ENCODE results near the gene SYAP1. TPM values are rescaled to one million over a fixed set of nuclear protein-coding genes. Genes with fewer than 3 reads are reported as not detected.
"Not testable (repeated sequence)": the region's sequence is repeated elsewhere in the genome, so short reads cannot be mapped to it uniquely, and the experiment has no call there.

Gene SYAP1
- total RNA-seq, 2 experiments from 2014 or later: 13.0 to 13.9 TPM

DNA sequence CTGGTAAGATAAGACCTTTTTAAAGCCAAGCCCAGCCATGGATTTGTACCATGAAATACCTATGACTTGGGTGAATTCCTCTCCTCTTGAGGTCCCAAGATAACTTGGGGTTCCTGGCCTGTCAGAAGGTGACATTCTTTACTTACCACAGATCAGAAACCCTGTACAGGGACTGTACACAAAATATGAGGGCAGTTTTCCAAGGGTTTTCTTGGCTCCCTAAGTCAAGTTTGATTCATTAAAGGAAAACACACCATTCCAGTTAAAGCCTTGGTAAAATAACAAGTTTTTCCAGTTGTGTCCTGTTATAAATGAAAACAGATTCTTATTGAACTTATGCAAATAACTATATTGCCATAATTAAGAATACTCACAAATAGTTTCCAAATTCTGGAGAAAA, 8.2 kb downstream of the SYAP1 start:
- Mint-ChIP-seq H3K27ac (no peak overlapping the region), H3K27me3 (ENCODE audit: low read depth) (no peaks in the 10 kb centered on the region), H3K4me3 (no peak overlapping the region), H3K4me1 (ENCODE audit: low read depth) (peaks cover 1% of the 10 kb centered on the region), H3K9me3 (ENCODE audit: insufficient read depth) (no peaks in the 10 kb centered on the region), H3K36me3 (ENCODE audit: low read depth) (peaks cover 12% of the 10 kb centered on the region)
- POLR2A ChIA-PET: no interaction called here
- ATAC-seq: no peak
- CTCF ChIA-PET: no interaction called here
- no peak for DNase-seq

DNA sequence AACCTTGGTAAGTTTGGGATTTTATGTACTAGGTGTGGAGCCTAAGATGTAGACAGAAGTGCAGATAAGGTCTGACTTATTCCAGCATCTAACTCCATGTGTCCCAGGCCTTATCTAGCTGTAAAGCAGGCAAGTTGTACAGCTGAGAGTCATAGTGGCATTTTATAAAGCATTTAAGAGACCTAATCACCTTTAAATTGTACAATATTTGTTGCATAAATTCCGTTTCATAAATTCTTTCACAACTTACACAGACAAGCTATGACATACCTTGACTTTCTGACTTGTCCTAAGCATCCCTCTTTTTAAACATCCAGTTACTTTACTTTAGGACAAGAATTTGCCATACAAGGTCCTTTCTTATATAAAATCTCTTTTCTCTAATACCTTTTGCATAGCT, 11.0 kb downstream of the SYAP1 start:
- Mint-ChIP-seq H3K9me3 (ENCODE audit: insufficient read depth) (no peaks in the 10 kb centered on the region), H3K27ac (no peak overlapping the region), H3K27me3 (ENCODE audit: low read depth) (no peaks in the 10 kb centered on the region), H3K4me3 (no peak overlapping the region), H3K4me1 (ENCODE audit: low read depth) (peaks cover 6% of the 10 kb centered on the region), H3K36me3 (ENCODE audit: low read depth) (peaks cover 13% of the 10 kb centered on the region)
- ChIA-PET POLR2A (interaction anchor here (1.4 kb wide), 1 partner anchor 11 kb away, joined by 5 read pairs; the partner anchor contains the start of gene SYAP1), CTCF (interaction anchor here (1.3 kb wide), 1 partner anchor 10 kb away, joined by 4 read pairs; the partner anchor contains the start of gene SYAP1)
- no peak for ATAC-seq
- no peak for DNase-seq

DNA sequence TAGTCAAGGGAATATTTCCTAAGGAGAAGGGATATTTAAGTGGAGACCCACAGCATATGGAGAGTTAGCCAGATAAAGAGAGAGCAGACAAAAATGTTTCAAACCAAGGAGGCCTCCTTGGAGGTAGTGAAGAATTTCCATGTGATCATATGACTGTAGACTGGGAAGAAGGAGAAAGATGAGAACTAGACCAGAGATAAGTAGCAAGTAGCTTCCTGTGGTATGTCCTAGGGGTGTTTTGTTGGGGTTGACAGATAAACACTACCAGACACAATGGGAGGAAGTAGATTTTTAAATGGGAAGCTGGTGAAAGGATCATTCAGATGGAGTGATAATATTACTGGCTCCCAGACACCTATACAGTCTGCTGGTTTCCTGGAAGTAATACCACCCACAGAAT, 13.6 kb downstream of the SYAP1 start:
- Mint-ChIP-seq H3K27me3 (ENCODE audit: low read depth) (no peaks in the 10 kb centered on the region), H3K36me3 (ENCODE audit: low read depth) (peaks cover 7% of the 10 kb centered on the region), H3K4me1 (ENCODE audit: low read depth) (peaks cover 6% of the 10 kb centered on the region), H3K9me3 (ENCODE audit: insufficient read depth) (no peaks in the 10 kb centered on the region), H3K4me3 (no peak overlapping the region), H3K27ac (no peak overlapping the region)
- ChIA-PET CTCF (no interaction called here), POLR2A (no interaction called here)
- ATAC-seq: no peak
- DNase-seq: no peak

DNA sequence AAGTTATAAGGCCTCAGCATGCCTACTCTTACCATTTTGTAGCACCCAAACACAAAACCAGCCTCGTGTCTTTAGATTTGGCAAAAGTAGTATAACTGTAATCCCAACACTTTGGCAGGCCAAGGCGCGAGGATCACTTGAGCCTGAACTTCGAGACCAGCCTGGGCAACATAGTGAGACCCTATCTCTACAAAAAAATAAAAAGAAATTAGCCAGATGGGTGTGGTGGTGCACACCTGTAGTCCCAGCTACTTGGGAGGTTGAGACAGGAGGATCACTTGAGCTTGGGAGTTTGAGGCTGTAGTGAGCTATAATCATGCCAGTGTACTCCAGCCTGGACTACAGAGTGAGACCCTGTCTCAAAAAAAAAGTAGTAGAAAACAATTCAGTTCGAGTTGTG, 17.6 kb downstream of the SYAP1 start:
- ATAC-seq (no peak), DNase-seq (no peak)
- Mint-ChIP-seq H3K27me3 (ENCODE audit: low read depth) (no peaks in the 10 kb centered on the region), H3K27ac (no peak overlapping the region), H3K4me1 (ENCODE audit: low read depth) (peaks cover 6% of the 10 kb centered on the region), H3K9me3 (ENCODE audit: insufficient read depth) (no peaks in the 10 kb centered on the region), H3K4me3 (no peak overlapping the region), H3K36me3 (ENCODE audit: low read depth) (peaks cover 7% of the 10 kb centered on the region)
- ChIA-PET CTCF (no interaction called here), POLR2A (no interaction called here)

DNA sequence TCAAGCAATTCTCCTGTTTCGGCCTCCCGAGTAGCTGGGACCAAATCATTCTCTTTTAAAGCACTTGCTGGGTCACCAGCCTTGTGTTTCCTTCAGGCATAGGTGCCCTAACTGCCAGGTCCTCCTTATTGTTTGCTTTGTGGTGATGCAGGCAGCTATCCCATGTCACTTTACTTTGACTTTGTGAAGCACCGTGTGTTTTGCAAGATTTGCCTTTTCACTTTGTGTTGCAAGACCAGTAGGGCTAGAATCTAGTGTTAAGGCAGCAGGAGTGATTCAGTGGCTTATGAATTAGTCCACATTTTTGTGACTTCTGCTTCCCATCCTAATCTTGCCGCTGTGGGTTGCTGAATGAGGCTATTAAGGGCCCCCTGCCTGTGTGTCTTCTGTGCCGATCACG, 20.2 kb downstream of the SYAP1 start:
- DNase-seq (no peak), ATAC-seq (no peak)
- Mint-ChIP-seq H3K9me3 (ENCODE audit: insufficient read depth) (no peaks in the 10 kb centered on the region), H3K27ac (no peak overlapping the region), H3K4me1 (ENCODE audit: low read depth) (no peaks in the 10 kb centered on the region), H3K36me3 (ENCODE audit: low read depth) (peaks cover 15% of the 10 kb centered on the region), H3K27me3 (ENCODE audit: low read depth) (no peaks in the 10 kb centered on the region), H3K4me3 (no peak overlapping the region)
- CTCF ChIA-PET: no interaction called here
- POLR2A ChIA-PET: interaction anchor here (1.2 kb wide), 1 partner anchor 20 kb away, joined by 5 read pairs; the partner anchor contains the start of gene SYAP1

DNA sequence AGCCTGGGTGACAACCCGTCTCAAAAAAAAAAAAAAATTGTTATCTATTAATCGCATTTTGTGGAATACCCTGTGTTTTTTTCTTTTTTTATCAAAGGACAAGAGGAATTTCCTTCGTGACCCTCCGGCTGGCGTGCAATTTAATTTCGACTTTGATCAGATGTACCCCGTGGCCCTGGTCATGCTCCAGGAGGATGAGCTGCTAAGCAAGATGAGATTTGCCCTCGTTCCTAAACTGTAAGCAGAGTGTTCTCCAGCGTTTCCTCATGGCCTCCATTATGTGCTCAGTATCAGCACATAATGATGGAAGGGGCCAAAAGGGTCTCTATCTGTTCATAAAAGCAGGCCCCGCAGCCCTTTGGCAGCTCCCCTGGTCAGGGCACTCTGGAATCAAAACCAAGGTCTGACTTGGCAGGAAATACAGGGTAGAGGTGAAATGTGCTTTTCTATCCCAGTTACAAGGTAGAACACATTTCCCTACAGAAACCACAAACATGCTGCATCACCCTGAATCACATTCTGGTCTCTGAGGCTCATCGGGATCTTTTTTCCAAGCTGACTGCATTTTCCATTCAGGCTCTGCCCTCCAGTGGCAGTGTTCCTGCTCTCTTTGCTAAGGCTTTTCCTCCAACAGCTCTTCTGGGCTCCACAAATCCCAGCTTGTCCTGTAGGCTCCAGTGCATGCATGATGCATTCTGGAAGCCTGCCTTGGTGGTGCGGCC, 24.4 kb downstream of the SYAP1 start:
- Mint-ChIP-seq H3K4me1 (ENCODE audit: low read depth) (no peaks in the 10 kb centered on the region), H3K9me3 (ENCODE audit: insufficient read depth) (no peaks in the 10 kb centered on the region), H3K27ac (no peak overlapping the region), H3K4me3 (no peak overlapping the region), H3K27me3 (ENCODE audit: low read depth) (no peaks in the 10 kb centered on the region), H3K36me3 (ENCODE audit: low read depth) (peaks cover 12% of the 10 kb centered on the region)
- POLR2A ChIA-PET: no interaction called here
- CTCF ChIA-PET: no interaction called here
- ATAC-seq (no peak), DNase-seq (no peak)

DNA sequence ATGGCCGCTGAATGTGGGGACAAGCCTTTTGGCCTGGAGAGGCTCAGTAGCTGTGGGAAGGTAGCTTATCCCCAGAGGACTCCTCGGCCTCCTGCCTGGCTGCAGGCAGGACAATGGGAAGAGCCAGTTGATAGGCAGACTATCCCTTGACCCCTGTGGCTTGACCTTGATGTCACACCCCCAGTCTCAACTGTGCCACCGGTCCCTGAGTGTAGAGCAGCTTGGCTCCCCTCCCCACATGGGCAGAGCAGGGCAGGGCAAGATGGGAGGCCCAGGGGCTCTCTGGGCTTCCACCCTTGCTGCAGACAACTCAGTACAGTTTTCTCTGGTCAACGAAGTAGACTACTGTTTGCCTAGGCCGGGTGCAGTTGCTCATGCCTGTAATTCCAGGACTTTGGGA, 25.7 kb downstream of the SYAP1 start:
- ChIA-PET CTCF (no interaction called here), POLR2A (no interaction called here)
- no peak for ATAC-seq
- no peak for DNase-seq
- Mint-ChIP-seq H3K4me1 (ENCODE audit: low read depth) (no peaks in the 10 kb centered on the region), H3K9me3 (ENCODE audit: insufficient read depth) (no peaks in the 10 kb centered on the region), H3K36me3 (ENCODE audit: low read depth) (peaks cover 12% of the 10 kb centered on the region), H3K4me3 (no peak overlapping the region), H3K27me3 (ENCODE audit: low read depth) (no peaks in the 10 kb centered on the region), H3K27ac (no peak overlapping the region)

DNA sequence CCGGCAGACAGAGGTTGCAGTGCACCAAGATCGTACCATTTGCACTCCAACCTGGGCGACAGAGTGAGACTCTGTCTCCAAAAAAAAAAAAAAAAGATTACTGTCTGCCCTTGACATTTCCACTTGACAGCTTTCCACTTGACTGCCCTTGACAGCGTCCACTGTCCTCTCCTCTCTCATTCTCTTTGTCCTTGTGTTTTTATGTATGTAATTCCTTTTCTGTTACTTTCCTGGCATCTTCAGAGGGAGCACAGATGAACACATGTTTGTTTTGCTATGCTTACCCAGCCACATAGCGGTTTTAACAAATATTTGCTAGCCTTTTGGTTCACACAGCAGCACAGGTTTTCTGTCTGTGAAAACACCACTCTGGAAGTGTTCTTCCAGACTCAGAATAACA, 26.2 kb downstream of the SYAP1 start:
- H3K4me3 Mint-ChIP-seq: no peak overlapping the region
- no peak for DNase-seq
- no peak overlapping the region for H3K27ac Mint-ChIP-seq
- no peaks in the 10 kb centered on the region for H3K4me1 Mint-ChIP-seq (ENCODE audit: low read depth)
- H3K36me3 Mint-ChIP-seq (ENCODE audit: low read depth): peaks cover 12% of the 10 kb centered on the region
- ChIA-PET POLR2A (no interaction called here), CTCF (no interaction called here)
- H3K9me3 Mint-ChIP-seq (ENCODE audit: insufficient read depth): no peaks in the 10 kb centered on the region
- ATAC-seq: no peak
- no peaks in the 10 kb centered on the region for H3K27me3 Mint-ChIP-seq (ENCODE audit: low read depth)

DNA sequence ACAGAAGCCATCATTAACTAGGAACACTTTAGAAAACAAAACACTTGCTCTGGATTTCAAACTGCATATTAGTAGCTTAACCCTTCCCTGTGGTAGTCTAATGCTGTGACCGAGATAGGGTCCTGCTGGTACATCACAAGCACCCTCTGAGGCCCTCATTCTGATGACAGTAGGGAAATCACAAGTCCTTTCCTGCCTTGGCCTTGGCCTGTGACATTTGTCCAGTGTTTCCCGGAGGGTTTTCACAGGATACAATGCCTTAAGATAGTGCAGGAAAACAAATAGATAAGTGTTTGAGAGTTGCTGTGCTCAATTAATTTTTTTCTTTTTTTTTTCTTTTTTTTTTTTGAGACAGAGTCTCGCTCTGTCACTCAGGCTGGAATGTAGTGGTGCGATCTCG, 29.0 kb downstream of the SYAP1 start:
- ChIA-PET POLR2A (no interaction called here), CTCF (no interaction called here)
- no peaks in the 10 kb centered on the region for H3K27me3 Mint-ChIP-seq (ENCODE audit: low read depth)
- H3K36me3 Mint-ChIP-seq (ENCODE audit: low read depth): peaks cover 15% of the 10 kb centered on the region
- no peak overlapping the region for H3K27ac Mint-ChIP-seq
- H3K9me3 Mint-ChIP-seq (ENCODE audit: insufficient read depth): no peaks in the 10 kb centered on the region
- H3K4me1 Mint-ChIP-seq (ENCODE audit: low read depth): no peaks in the 10 kb centered on the region
- no peak for DNase-seq
- no peak overlapping the region for H3K4me3 Mint-ChIP-seq
- ATAC-seq: no peak

DNA sequence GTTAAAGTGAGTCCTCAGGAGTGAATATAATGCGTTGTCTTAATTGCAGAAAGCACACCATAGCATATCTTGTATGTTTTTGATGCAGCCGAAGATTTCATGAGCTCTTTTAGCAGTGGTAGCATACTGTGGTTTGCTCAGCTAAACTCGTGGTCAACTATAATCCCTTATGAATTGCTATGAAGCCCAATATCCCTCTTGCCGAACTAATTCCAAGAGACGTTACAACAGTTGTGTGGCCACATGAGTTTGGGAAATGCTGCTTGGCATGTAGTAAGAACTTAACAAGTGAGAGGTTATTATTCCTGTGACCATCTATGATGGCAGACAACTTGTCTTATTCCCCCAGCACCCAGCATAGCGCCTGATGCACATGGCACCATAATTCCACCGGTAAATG, 30.7 kb downstream of the SYAP1 start:
- H3K27me3 Mint-ChIP-seq (ENCODE audit: low read depth): no peaks in the 10 kb centered on the region
- H3K36me3 Mint-ChIP-seq (ENCODE audit: low read depth): peaks cover 12% of the 10 kb centered on the region
- no peaks in the 10 kb centered on the region for H3K4me1 Mint-ChIP-seq (ENCODE audit: low read depth)
- no peak for DNase-seq
- POLR2A ChIA-PET: no interaction called here
- H3K27ac Mint-ChIP-seq: no peak overlapping the region
- no peaks in the 10 kb centered on the region for H3K9me3 Mint-ChIP-seq (ENCODE audit: insufficient read depth)
- no peak overlapping the region for H3K4me3 Mint-ChIP-seq
- no peak for ATAC-seq
- CTCF ChIA-PET: no interaction called here

DNA sequence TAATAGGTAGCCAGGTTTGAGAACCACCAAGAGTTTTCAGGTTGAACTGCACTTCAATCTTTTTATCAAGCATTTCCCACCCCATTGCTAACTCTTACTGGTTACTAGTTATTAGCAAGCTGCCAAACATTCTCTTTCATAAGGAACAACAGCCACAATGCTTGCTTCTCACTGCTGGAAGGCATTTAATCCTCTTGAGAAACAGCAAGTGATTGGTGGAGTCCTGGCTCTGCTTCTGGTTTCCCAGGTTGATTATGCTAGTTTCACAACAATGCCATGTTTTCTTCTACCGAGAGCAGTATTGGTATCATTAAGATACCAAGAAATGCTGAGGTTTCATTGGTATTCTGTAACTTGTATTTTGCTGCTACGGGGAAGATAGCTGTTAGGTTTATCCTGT, 34.6 kb downstream of the SYAP1 start:
- POLR2A ChIA-PET: no interaction called here
- peaks cover 22% of the 10 kb centered on the region for H3K36me3 Mint-ChIP-seq (ENCODE audit: low read depth)
- H3K9me3 Mint-ChIP-seq (ENCODE audit: insufficient read depth): no peaks in the 10 kb centered on the region
- no peaks in the 10 kb centered on the region for H3K4me1 Mint-ChIP-seq (ENCODE audit: low read depth)
- DNase-seq (no peak), ATAC-seq (no peak)
- H3K27ac Mint-ChIP-seq: no peak overlapping the region
- H3K27me3 Mint-ChIP-seq (ENCODE audit: low read depth): no peaks in the 10 kb centered on the region
- no peak overlapping the region for H3K4me3 Mint-ChIP-seq
- CTCF ChIA-PET: no interaction called here

DNA sequence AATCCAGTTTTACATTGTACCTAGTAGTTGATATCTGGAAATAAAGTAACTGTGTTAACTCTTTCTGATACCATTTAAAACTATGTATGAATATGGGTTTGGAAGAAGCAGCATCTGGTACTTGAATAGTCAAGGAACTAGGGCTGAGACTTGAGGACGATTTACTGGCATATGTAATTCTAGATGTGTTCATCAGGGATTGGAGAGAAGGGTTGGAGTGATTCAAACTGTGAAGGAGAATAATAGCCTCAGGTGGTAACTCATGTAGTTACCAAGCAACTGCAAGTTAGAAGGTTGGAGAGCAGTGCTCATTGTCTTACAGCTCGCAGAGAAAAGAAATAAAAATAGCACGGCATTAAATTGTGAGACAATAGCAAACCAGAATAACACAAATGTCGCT, 37.3 kb downstream of the SYAP1 start:
- Mint-ChIP-seq H3K9me3 (ENCODE audit: insufficient read depth) (no peaks in the 10 kb centered on the region), H3K4me1 (ENCODE audit: low read depth) (no peaks in the 10 kb centered on the region), H3K4me3 (no peak overlapping the region), H3K27me3 (ENCODE audit: low read depth) (no peaks in the 10 kb centered on the region), H3K36me3 (ENCODE audit: low read depth) (peaks cover 27% of the 10 kb centered on the region), H3K27ac (no peak overlapping the region)
- ATAC-seq (no peak), DNase-seq (no peak)
- CTCF ChIA-PET: no interaction called here
- POLR2A ChIA-PET: no interaction called here

DNA sequence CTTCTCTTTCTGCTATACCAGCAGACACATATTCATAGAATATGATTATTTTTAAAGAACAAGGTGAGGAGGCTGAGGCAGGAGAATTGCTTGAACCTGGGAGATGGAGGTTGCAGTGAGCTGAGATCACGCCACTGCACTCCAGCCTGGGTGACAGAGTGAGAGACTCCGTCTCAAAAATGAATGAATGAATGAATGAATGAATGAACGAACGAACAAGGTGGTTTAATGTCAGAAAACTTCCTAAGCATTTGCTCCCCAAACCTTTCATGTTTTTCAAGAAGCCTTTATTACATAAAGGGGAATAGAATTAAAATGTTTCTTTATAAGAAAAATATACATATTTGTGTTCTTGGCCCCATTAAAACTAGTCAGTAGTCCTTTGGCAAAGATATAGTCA, 42.1 kb downstream of the SYAP1 start:
- H3K27me3 Mint-ChIP-seq (ENCODE audit: low read depth); H3K4me3 Mint-ChIP-seq; ATAC-seq; DNase-seq; H3K27ac Mint-ChIP-seq; H3K4me1 Mint-ChIP-seq (ENCODE audit: low read depth); POLR2A ChIA-PET; H3K9me3 Mint-ChIP-seq (ENCODE audit: insufficient read depth); CTCF ChIA-PET: not testable (repeated sequence)
- H3K36me3 Mint-ChIP-seq (ENCODE audit: low read depth): peaks cover 13% of the 10 kb centered on the region
